Thoracic aorta (tissue), 2 donors: ENCODE measurements around the gene TNFRSF4. TPM values are rescaled to one million over a fixed set of nuclear protein-coding genes. Genes with fewer than 3 reads are reported as not detected.
"Not testable (repeated sequence)": the region's sequence is repeated elsewhere in the genome, so short reads cannot be mapped to it uniquely, and the experiment has no call there.

ENCODE experiments used
- ATAC-seq: fragments of 150-250 bp; one replicate; pipeline ENCODE4 v1.8.0; 2017; ENCODE audit warnings: low read depth; ENCODE audit not compliant: insufficient number of reproducible peaks, low FRiP score
- DNase-seq: peaks from one replicate; pipeline ENCODE4 v3.0.0-alpha.2; 2020; ENCODE audit warnings: low spot score
- H3K27ac ChIP-seq, 2 donors: fragments of 200-600 bp; sonication (generic); 1 replicate in 1 of 2; 2 replicates in 1 of 2; pipeline ENCODE4 v1.5.1; 2016; ENCODE audit warnings: mild to moderate bottlenecking in 2 of 2, moderate library complexity in 2 of 2
- H3K27me3 ChIP-seq: fragments of 200-600 bp; sonication (generic); replicated peaks from 2 replicates; pipeline ENCODE4 v1.6.0; 2016; ENCODE audit warnings: mild to moderate bottlenecking; ENCODE audit not compliant: insufficient read depth
- H3K36me3 ChIP-seq: fragments of 200-600 bp; sonication (generic); one replicate; pipeline ENCODE4 v1.5.1; 2016
- H3K4me1 ChIP-seq, 2 donors: fragments of 200-600 bp; sonication (generic); 1 replicate in 1 of 2; 2 replicates in 1 of 2; pipeline versions ENCODE4 v1.5.1 to v1.6.0; 2016; ENCODE audit warnings: low read depth in 2 of 2, mild to moderate bottlenecking in 1 of 2; ENCODE audit not compliant: control insufficient read depth in 1 of 2
- H3K4me3 ChIP-seq: fragments of 200-600 bp; sonication (generic); 2 replicates; pipeline ENCODE4 v1.5.1; 2016; ENCODE audit warnings: mild to moderate bottlenecking
- H3K9me3 ChIP-seq: fragments of 200-600 bp; sonication (generic); 2 replicates; pipeline ENCODE4 v1.5.1; 2016
- total RNA-seq, 2 donors: library from RNA; depleted of rRNA; stranded (reverse); fragments of >200 nt; gene quantifications; one replicate each; pipeline versions ENCODE4 v1.1.0 to v1.2.3, GENCODE V29; 2016
- TF ChIP-seq, protein P1 (sequence below): fragments of 200-600 bp; sonication (generic); IDR thresholded peaks from one replicate; pipeline ENCODE4 v1.5.1; 2019; ENCODE audit warnings: antibody characterized with exemption

The TNFRSF4 gene
- total RNA-seq, 2 donors from 2014 or later = 1.8 TPM; not detected in 1

GRCh38 chr1:1177452-1178206 is 36.3 kb downstream of the TNFRSF4 start:
- Histone ChIP-seq H3K27me3 (no peaks in the 10 kb centered on the region), H3K4me3 (no peak overlapping the region), H3K36me3 (no peaks in the 10 kb centered on the region), H3K4me1 (no peaks in the 10 kb centered on the region), H3K9me3 (no peaks in the 10 kb centered on the region), H3K27ac (no peak overlapping the region)
- DNase-seq (no peak), ATAC-seq (no peak)
- TF ChIP-seq, protein P1, sequence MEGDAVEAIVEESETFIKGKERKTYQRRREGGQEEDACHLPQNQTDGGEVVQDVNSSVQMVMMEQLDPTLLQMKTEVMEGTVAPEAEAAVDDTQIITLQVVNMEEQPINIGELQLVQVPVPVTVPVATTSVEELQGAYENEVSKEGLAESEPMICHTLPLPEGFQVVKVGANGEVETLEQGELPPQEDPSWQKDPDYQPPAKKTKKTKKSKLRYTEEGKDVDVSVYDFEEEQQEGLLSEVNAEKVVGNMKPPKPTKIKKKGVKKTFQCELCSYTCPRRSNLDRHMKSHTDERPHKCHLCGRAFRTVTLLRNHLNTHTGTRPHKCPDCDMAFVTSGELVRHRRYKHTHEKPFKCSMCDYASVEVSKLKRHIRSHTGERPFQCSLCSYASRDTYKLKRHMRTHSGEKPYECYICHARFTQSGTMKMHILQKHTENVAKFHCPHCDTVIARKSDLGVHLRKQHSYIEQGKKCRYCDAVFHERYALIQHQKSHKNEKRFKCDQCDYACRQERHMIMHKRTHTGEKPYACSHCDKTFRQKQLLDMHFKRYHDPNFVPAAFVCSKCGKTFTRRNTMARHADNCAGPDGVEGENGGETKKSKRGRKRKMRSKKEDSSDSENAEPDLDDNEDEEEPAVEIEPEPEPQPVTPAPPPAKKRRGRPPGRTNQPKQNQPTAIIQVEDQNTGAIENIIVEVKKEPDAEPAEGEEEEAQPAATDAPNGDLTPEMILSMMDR = no peak

DNA sequence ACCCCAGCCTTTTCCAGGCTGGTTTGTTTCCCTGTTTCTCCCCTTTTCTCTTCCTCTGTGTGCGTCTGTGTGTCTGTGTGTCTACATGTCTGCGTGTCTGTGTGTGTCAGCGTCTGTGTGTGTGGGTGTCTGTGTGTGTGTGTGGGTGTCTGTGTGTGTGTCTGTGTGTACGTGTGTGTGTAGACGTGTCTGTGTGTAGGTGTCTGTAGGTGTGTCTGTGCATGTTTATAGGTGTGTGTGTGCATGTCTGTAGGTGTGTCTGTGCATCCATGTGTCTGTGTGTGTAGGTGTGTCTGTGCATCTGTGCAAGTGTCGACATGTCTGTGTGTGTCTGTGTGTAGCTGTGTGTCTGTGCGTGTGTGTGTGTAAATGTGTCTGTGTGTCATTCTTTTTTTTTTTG is 37.0 kb downstream of the TNFRSF4 start:
- no peaks in the 10 kb centered on the region for H3K36me3 ChIP-seq
- no peaks in the 10 kb centered on the region for H3K4me1 ChIP-seq
- H3K4me3 ChIP-seq = no peak overlapping the region
- no peaks in the 10 kb centered on the region for H3K27me3 ChIP-seq
- H3K9me3 ChIP-seq = no peaks in the 10 kb centered on the region
- DNase-seq (no peak), ATAC-seq (no peak)
- H3K27ac ChIP-seq = no peak overlapping the region
- TF ChIP-seq, protein P1 = no peak

DNA sequence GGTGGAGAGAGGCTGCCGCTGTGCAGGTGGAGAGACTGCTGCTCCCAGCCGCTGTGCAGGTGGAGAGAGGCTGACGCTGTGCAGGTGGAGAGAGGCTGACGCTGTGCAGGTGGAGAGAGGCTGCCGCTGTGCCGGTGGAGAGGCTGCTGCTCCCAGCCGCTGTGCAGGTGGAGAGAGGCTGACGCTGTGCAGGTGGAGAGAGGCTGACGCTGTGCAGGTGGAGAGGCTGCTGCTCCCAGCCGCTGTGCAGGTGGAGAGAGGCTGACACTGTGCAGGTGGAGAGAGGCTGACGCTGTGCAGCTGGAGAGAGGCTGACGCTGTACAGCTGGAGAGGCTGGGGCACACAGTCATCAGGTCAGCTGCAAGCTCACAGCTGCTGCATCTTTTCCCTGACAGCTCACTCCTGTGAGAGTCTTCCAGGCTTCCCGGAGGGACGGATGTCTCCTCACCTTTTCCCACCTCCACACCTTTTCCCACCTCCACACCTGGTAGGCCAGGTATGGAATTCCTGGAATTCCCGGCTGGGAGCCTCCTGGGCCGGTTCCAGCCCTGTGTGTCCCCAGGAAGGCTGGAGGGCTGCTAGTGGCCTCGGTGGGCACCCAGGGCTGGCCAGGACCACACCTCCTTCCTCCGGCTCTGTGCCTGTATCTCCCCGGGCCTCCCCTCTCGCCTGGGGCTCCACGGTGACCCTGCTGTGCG is 37.7 kb downstream of the TNFRSF4 start:
- ATAC-seq, H3K4me1 ChIP-seq, H3K27me3 ChIP-seq, H3K9me3 ChIP-seq, H3K4me3 ChIP-seq, DNase-seq, H3K27ac ChIP-seq, H3K36me3 ChIP-seq: not testable (repeated sequence)

- Histone ChIP-seq H3K27ac (no peak overlapping the region), H3K27me3 (no peaks in the 10 kb centered on the region), H3K4me1 (no peaks in the 10 kb centered on the region), H3K4me3 (no peak overlapping the region), H3K9me3 (no peaks in the 10 kb centered on the region), H3K36me3 (no peaks in the 10 kb centered on the region)
- DNase-seq (no peak), ATAC-seq (no peak)
- TF ChIP-seq, protein P1 = no peak
These were observed 38.5 kb downstream of the TNFRSF4 start for GRCh38 chr1:1175221-1176062.

- H3K4me1 ChIP-seq = no peaks in the 10 kb centered on the region
- TF ChIP-seq, protein P1 = no peak
- no peaks in the 10 kb centered on the region for H3K9me3 ChIP-seq
- H3K27ac ChIP-seq = no peak within 1 kb of the TSS
- H3K27me3 ChIP-seq = no peaks in the 10 kb centered on the region
- H3K36me3 ChIP-seq = no peaks in the 10 kb centered on the region
- no peak for DNase-seq
- no peak for ATAC-seq
- H3K4me3 ChIP-seq = no peak within 1 kb of the TSS
These were observed 40.0 kb downstream of the TNFRSF4 start, which contains the start of gene TTLL10 for GRCh38 chr1:1173793-1174415. Gene TTLL10, plus strand, starts transcription at chr1:1173880. Its CDS starts 5,336 bp downstream, at chr1:1179216.
